HG02759 (cell line): ENCODE data around the gene BPI.
"Not testable (repeated sequence)": the region's sequence is repeated elsewhere in the genome, so short reads cannot be mapped to it uniquely, and the experiment has no call there.

Source experiments
- ATAC-seq: cut with Tn5 transposase; IDR thresholded peaks from one replicate; pipeline ENCODE4 v1.9.1; 2021; ENCODE audit warnings: mild to moderate bottlenecking, moderate library complexity; ENCODE audit not compliant: unreplicated experiment

BPI gene

GRCh38 chr20:38355161-38356012 is 51.4 kb downstream of the BPI start:
- no peak for ATAC-seq

GRCh38 chr20:38357653-38358207 is 53.8 kb downstream of the BPI start:
- no peak for ATAC-seq

GRCh38 chr20:38358556-38358955 is 54.6 kb downstream of the BPI start:
- no peak for ATAC-seq

GRCh38 chr20:38363004-38363747 is 59.2 kb downstream of the BPI start:
- ATAC-seq = no peak

GRCh38 chr20:38369389-38369788 is 65.4 kb downstream of the BPI start:
- ATAC-seq = no peak

GRCh38 chr20:38372806-38373205 is 68.8 kb downstream of the BPI start:
- no peak for ATAC-seq

GRCh38 chr20:38373231-38373867 is 69.4 kb downstream of the BPI start:
- ATAC-seq = no peak

- ATAC-seq = no peak
Observed at GRCh38 chr20:38373898-38374297, 69.9 kb downstream of the BPI start.

- ATAC-seq = no peak
Observed at GRCh38 chr20:38377039-38377685, 73.2 kb downstream of the BPI start.

- not testable (repeated sequence) for ATAC-seq
Observed at GRCh38 chr20:38377838-38378237, 73.9 kb downstream of the BPI start.

GRCh38 chr20:38383147-38383546 is 79.2 kb downstream of the BPI start:
- no peak for ATAC-seq

GRCh38 chr20:38386004-38386403 is 82.0 kb downstream of the BPI start:
- no peak for ATAC-seq

GRCh38 chr20:38386851-38387250 is 82.9 kb downstream of the BPI start:
- ATAC-seq = no peak
